Heart left ventricle (tissue), 16 donors: ENCODE measurements around the gene RPS6KA4. TPM values are rescaled to one million over a fixed set of nuclear protein-coding genes. Genes with fewer than 3 reads are reported as not detected.

Source experiments
- ATAC-seq, 4 donors: fragments of 200-7000 bp; cut with Tn5 transposase; one replicate each; pipeline ENCODE4 v1.9.1; 2020 to 2022; ENCODE audit warnings: moderate library complexity in 4 of 4, mild to moderate bottlenecking in 3 of 4, moderate number of reproducible peaks in 1 of 4
- DNase-seq, 5 donors: peaks; one replicate each; pipeline ENCODE4 v3.0.0-alpha.2; 2020
- H3K27ac ChIP-seq, 12 donors: fragments of 200-600 bp; sonication (generic) in 4 of 12; one replicate each; pipeline versions ENCODE4 v1.5.0 to v1.8.0; 2016 to 2022; ENCODE audit warnings: mild to moderate bottlenecking in 2 of 12
- H3K27me3 ChIP-seq, 9 donors: fragments of 200-600 bp; sonication (generic) in 2 of 9; one replicate each; pipeline versions ENCODE4 v1.5.1 to v1.8.0; 2016 to 2022; ENCODE audit warnings: mild to moderate bottlenecking in 3 of 9
- H3K36me3 ChIP-seq, 9 donors: fragments of 200-600 bp; sonication (generic) in 2 of 9; one replicate each; pipeline versions ENCODE4 v1.5.0 to v1.8.0; 2018 to 2022; ENCODE audit warnings: mild to moderate bottlenecking in 2 of 9
- H3K4me1 ChIP-seq, 12 donors: fragments of 200-600 bp; sonication (generic) in 4 of 12; one replicate each; pipeline versions ENCODE4 v1.5.0 to v1.8.0; 2016 to 2022; ENCODE audit warnings: mild to moderate bottlenecking in 3 of 12
- H3K4me3 ChIP-seq, 12 donors: fragments of 200-600 bp; sonication (generic) in 4 of 12; one replicate each; pipeline versions ENCODE4 v1.5.0 to v1.8.0; 2017 to 2022; ENCODE audit warnings: mild to moderate bottlenecking in 9 of 12, moderate library complexity in 4 of 12
- H3K9me3 ChIP-seq, 12 donors: fragments of 200-600 bp; sonication (generic) in 4 of 12; one replicate each; pipeline versions ENCODE4 v1.5.0 to v1.8.0; 2016 to 2022; ENCODE audit warnings: mild to moderate bottlenecking in 1 of 12
- CTCF ChIP-seq, 12 donors: fragments of 200-600 bp; sonication (generic) in 4 of 12; IDR thresholded peaks; one replicate each; pipeline versions ENCODE4 v1.5.0 to v1.8.0; 2018 to 2022; ENCODE audit warnings: antibody characterized with exemption in 12 of 12, mild to moderate bottlenecking in 5 of 12
- POLR2A ChIP-seq, 2 donors: fragments of 450-650 bp; IDR thresholded peaks; one replicate each; pipeline ENCODE4 v1.6.1; 2017; ENCODE audit warnings: antibody characterized with exemption in 2 of 2, mild to moderate bottlenecking in 2 of 2, moderate library complexity in 2 of 2
- WGBS, 4 donors: extraction: QIAGEN DNeasy Blood & Tissue Kit in 2 of 4; methylation state at CpG; one replicate each; pipeline versions ENCODE4 v1.1.5 to v1.1.7; 2013 to 2018; 5-methylcytosine and 5-hydroxymethylcytosine counted together
- intact Hi-C, 10 donors: fragments of 100-400 bp; cut with DNase I; formaldehyde crosslinking; loops; one replicate each; pipeline versions ENCODE4 v1.11.1 to v1.14.2; 2022
- polyA plus RNA-seq, 2 donors: library from polyadenylated mRNA; stranded (reverse); fragments of 200-250 nt; gene quantifications; one replicate each; pipeline ENCODE4 v1.2.3, GENCODE V29; 2013
- total RNA-seq, 9 donors: library from RNA; depleted of rRNA in 2 of 9; stranded (reverse); fragments of >200 nt in 2 of 9; fragmentation: NEBNext Ultra II Directional in 3 of 9; extraction: Animal tissue kit (Norgen Biotek cat#: 25700) in 3 of 9; gene quantifications; one replicate each; pipeline versions ENCODE4 v1.1.0 to v1.2.4, GENCODE V29; 2016 to 2023
- donor health status: ischemic (EF 13 %, LVEDD 7.1; RV severe dilation, severe dysfunction).
- donor health status: healthy with polysubstance abuse.
- donor health status: DM: no; HTN: yes; CAD: no.
- donor health status: DM: no; HTN: no; CAD: no.
- donor health status: ischemic (EF 25% LVEDD 6.9; RV normal size, moderate dysfunction).
- donor health status: ischemic (EF 25% LVEDD 5.7; RV mildly dilated, moderate dysfunction).
- donor health status: healthy.
- donor health status: DM: yes; HTN: yes; CAD: no.
- donor health status: ischemic (EF 35%, LVEDD 5.7; RV mildly dilated, moderate dysfunction).
- donor health status: nonischemic (EF 11% LVEDD 7.7; RV severe dilation, severe dysfunction).
- donor health status: DM: yes; HTN: yes; CAD: no.
- donor health status: PGD.
- donor health status: ischemic (EF 29% LVEDD 5.4; RV normal size, mild dysfunction).
- donor health status: nonischemic (EF 23%, LVEDD 6.1; RV moderate dilation, normal function).

Gene RPS6KA4
- total and polyA plus RNA-seq, 11 donors, result 12.8 to 32.5 (median 18.3) TPM

- WGBS, 4 donors, result 22 to 42% (median 23%) methylated on average over 28 to 55 of the region's 55 CpGs
- TF ChIP-seq CTCF (IDR thresholded peaks at IDR 0.05), result peak in 11 of 12 donors; percentile 20 to 65 (median 43)
- TF ChIP-seq POLR2A (IDR thresholded peaks at IDR 0.05), result peak in 1 of 2 donors; percentile 49
- H3K4me3 ChIP-seq, result peak overlapping the region in 10 of 12 donors; percentile 32 to 59 (median 47)
- H3K27ac ChIP-seq, result peak overlapping the region in 11 of 12 donors; percentile 18 to 81 (median 69)
- intact Hi-C loops, result no loop called here
- ATAC-seq (peak; percentile 84 to 95 (median 94)), DNase-seq (peak; percentile 86 to 95 (median 90))
- H3K27me3 ChIP-seq, result peaks cover 0 to 15% (median 0%) of the 10 kb centered on the region in 9 donors
- H3K9me3 ChIP-seq, result no peaks in the 10 kb centered on the region
- peaks cover 0 to 38% (median 8%) of the 10 kb centered on the region in 12 donors for H3K4me1 ChIP-seq
- peaks cover 0 to 19% (median 0%) of the 10 kb centered on the region in 9 donors for H3K36me3 ChIP-seq
Observed at GRCh38 chr11:64341851-64342791, 16.8 kb upstream of the RPS6KA4 start.

GRCh38 chr11:64342869-64343745 lies 15.9 kb upstream of the RPS6KA4 start:
- Histone ChIP-seq H3K4me1 (peaks cover 0 to 35% (median 8%) of the 10 kb centered on the region in 12 donors), H3K4me3 (peak overlapping the region in 8 of 12 donors; percentile 38 to 59 (median 47)), H3K27ac (peak overlapping the region in 1 of 12 donors; percentile 80), H3K36me3 (peaks cover 0 to 19% (median 0%) of the 10 kb centered on the region in 9 donors), H3K9me3 (no peaks in the 10 kb centered on the region), H3K27me3 (peaks cover 0 to 15% (median 0%) of the 10 kb centered on the region in 9 donors)
- ATAC-seq, result no peak
- 61 to 67% (median 64%) methylated on average over 24 to 29 of the region's 29 CpGs for WGBS, 4 donors
- TF ChIP-seq POLR2A (IDR thresholded peaks at IDR 0.05), result no peak
- no peak for TF ChIP-seq CTCF (IDR thresholded peaks at IDR 0.05)
- intact Hi-C loops, result no loop called here
- DNase-seq, result no peak

- DNase-seq (peak in 1 of 5 donors; percentile 51), ATAC-seq (no peak)
- peak in 8 of 12 donors; percentile 13 to 38 (median 27) for TF ChIP-seq CTCF (IDR thresholded peaks at IDR 0.05)
- TF ChIP-seq POLR2A (IDR thresholded peaks at IDR 0.05), result no peak
Observed at GRCh38 chr11:64343767-64344559, 15.0 kb upstream of the RPS6KA4 start.

More at GRCh38 chr11:64343767-64344559, 15.0 kb upstream of the RPS6KA4 start:
- H3K27me3 ChIP-seq, result peaks cover 0 to 15% (median 0%) of the 10 kb centered on the region in 9 donors
- WGBS, 4 donors, result 69 to 87% (median 78%) methylated on average over 7 to 18 of the region's 18 CpGs
- peaks cover 0 to 19% (median 0%) of the 10 kb centered on the region in 9 donors for H3K36me3 ChIP-seq
- H3K4me1 ChIP-seq, result peaks cover 0 to 27% (median 8%) of the 10 kb centered on the region in 12 donors
- H3K27ac ChIP-seq, result no peak overlapping the region
- intact Hi-C loops, result no loop called here
- H3K4me3 ChIP-seq, result no peak overlapping the region
- H3K9me3 ChIP-seq, result no peaks in the 10 kb centered on the region
